ENCODE results near the gene PTCD2.
"Not testable (repeated sequence)": the region's sequence is repeated elsewhere in the genome, so short reads cannot be mapped to it uniquely, and the experiment has no call there.

Gene PTCD2

DNA sequence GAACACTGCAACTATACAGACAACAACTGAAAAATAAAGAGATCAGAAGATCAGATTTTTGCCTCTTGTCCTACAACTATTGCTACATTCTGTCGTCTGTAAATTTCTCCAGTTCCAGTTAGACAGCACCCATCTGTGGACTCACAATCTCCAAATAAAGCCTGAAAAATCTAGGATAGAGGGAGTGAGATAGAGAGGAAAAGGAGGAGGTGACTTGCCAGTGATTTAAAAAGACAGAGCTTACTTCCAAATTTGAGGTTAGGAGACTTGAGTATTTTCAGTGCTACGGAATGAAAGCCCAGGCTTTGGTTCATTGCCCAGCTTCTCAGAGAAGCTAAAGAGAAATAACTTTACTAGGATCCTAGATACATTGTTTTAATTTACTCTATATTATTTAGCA is 63.6 kb downstream of the PTCD2 start:
- no peak for DNase-seq

DNA sequence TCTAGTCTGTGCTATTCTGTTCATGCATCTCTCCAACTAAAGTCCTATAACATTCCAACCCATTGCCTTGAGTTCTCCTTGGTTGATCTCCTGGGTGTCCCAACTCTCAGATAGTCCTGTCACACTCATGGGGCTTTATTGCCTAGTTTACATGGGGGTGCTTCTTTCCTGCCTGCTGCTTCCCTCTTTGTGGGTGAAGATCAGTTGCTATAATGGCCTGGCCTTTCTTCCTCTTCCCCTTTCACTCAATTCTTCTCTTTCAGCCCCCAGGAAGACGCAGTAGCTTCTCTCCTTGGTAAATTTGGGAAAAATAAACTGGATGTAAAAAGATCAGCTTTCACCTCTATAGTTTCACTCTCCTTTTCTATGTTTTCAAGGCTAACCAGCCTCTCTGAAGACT is 66.5 kb downstream of the PTCD2 start:
- DNase-seq = no peak

GRCh38 chr5:72387985-72388384 is 67.8 kb downstream of the PTCD2 start:
- DNase-seq = no peak

DNA sequence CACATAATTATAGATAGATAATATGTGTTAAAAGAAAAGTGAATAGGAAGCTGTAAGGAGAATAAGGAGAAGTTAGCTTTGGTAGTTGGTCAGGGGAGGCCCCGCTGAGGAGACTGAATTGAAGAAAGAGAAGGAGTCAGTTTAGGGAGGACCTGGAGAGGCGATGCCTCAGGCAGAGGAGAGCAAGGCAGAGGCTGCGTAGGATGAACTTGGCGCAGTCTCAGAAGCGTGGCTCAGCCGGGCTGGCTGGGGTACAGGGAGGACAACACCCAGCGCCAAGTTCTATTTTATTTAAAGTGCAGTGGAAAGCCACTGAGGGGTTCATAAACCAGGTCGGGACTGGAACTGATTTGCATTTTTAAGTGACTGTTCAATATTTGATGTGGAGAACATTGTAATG is 68.5 kb downstream of the PTCD2 start:
- no peak for DNase-seq

GRCh38 chr5:72390836-72391235 is 70.7 kb downstream of the PTCD2 start:
- DNase-seq = no peak

- no peak for DNase-seq
Measured at GRCh38 chr5:72392326-72392733, 72.2 kb downstream of the PTCD2 start.

- DNase-seq = no peak
Measured at GRCh38 chr5:72393052-72393451, 72.9 kb downstream of the PTCD2 start.

DNA sequence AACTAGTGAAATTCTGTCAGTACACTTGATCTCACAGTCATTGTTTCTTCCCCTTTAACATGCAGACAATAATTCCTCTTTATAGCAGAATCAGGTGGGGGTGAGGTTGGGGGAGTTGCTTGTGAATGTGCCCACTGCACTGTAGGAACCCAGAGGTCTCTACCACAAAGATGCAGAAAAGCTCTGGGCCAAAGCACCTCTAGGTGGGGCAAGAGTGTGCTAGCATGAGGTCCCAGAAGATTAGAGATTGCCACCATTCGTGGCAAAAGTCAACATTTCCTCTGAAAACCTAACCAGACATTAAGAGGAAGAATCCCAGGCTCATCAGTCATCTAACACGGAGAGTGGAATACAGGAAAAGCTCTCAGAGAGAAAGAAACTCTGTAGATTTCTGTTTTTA is 74.5 kb downstream of the PTCD2 start:
- DNase-seq = peak; percentile 0

GRCh38 chr5:72397836-72398235 is 77.7 kb downstream of the PTCD2 start:
- no peak for DNase-seq

- no peak for DNase-seq
Measured at GRCh38 chr5:72400950-72401349, 80.8 kb downstream of the PTCD2 start.

- no peak for DNase-seq
Measured at GRCh38 chr5:72402381-72402890, 82.3 kb downstream of the PTCD2 start.

GRCh38 chr5:72402959-72403628 is 82.9 kb downstream of the PTCD2 start:
- DNase-seq = no peak

- not testable (repeated sequence) for DNase-seq
Measured at GRCh38 chr5:72404771-72405170, 84.6 kb downstream of the PTCD2 start.

GRCh38 chr5:72407078-72407477 is 86.9 kb downstream of the PTCD2 start:
- no peak for DNase-seq

GRCh38 chr5:72407541-72407940 is 87.4 kb downstream of the PTCD2 start:
- no peak for DNase-seq

GRCh38 chr5:72408127-72408526 is 88.0 kb downstream of the PTCD2 start:
- no peak for DNase-seq

DNA sequence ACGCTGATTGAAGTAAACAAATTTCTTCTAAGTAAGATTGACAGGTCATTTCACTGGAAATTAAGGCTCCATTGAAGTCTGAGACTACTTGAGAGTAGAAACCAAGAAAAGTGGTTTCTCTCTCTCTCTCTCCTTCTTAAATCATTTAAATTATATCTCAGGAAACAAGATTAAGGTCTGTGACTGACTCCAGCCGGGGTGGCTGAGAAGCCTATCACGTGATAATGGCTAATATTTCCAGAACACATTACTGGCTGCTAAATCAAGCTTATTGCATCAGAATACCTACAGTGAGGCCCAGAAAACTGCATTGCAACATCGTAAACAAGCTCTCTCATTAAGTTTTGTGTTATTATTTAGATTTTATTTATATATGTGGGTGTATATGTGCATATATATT is 88.4 kb downstream of the PTCD2 start:
- no peak for DNase-seq

- DNase-seq = no peak
Measured at GRCh38 chr5:72410688-72411295, 90.6 kb downstream of the PTCD2 start.

DNA sequence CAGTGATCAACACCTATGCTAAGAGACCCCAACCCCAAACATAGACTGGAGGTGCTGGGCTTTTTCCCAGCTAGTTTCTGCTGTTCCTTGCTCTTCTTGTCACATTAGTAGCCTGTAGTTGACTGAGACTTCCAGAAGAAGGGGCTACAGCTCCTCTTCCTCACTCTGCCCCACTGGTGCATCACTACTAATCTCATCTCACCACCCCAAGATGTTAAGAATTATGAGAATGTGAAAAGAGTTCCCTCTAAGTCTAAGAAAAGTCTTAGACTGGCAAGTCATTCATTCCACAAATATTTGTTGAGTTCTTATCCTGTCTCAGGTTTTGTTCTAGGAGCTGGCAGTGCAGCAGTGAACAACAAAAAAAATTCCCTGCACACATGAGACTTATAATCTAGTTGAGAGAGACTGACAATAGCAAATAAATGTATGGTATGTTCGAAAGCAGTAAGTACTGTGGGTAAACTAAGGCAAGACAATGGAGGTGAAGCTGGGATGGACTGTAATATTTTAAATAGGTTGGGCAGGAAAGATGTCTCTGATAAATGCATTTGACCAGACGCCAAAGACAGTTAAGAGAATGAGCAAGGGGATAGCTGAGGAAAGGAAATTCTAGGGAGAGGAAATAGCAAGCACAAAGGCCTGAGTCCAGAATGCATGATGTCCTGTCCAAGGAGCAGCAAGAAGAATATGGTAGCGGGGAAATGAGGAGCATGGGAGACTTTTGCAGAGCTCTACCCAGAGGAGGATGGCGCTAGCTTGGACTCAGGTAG is 92.3 kb downstream of the PTCD2 start:
- no peak for DNase-seq

DNA sequence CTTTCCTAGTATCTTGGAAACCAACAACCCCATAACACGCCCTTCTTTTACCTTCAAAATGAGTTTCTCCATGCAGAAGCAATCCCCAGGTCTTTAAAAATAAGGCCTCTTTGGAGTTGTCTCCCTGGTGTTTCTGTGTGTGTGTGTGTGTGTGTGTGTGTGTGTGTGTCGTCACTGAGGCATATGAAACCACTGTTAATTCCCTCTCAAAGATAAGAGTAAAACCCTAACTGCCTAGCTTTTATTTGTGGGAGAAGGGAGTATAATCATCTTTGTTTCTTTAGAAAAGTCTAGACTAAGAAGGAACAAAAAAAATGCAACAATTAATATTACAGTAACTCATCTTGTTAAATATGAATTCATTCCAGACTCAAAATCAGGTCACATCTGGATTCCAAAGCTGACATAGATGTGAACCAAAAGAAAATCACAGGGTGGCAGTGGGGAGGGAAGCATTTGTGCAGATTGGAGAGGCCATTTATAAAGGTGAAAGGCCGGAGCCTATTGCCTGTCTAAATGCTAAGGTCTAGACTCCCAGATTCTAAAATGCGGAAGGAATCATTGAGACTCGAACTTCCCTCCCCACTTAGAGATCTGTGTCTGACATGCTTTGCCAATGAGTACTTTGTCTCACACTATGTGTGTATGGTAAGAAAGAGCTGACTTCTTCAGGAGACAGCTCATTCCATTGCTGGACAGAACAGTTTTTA is 95.6 kb downstream of the PTCD2 start:
- no peak for DNase-seq

DNA sequence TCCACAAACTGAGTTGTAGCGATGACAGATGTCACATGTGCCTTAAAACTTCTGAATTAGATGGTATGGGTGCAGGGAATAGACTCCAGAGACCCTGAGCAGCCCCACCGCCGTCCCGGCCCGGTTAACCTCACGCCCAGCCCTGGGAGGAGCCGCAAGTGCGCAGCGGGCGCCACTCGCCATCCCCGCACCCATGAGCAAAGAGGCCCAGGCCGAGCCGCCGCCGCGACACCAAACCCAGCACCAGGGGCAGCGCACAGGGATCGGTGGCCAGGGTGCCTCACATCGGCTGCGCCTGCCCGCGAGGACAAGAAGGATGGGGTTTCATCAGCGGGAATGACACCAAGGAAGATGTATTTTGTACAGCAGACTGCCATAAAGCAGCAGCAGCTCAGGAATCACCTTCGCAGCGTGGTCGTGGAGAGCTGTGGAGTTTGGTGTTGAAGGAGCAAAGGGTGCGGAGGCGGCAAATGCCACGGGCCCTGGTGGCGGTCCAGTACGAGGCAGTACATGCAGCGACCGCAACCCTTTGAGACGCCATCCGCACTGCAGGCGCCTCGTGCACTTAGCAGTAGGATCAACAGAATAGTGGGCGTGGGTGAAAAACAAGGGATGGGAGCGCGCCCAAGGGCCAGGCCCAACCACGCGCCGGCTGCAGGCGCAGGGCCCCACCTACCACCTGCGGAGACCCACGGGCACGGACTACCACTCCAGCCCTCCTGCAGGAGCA is 97.3 kb downstream of the PTCD2 start:
- no peak for DNase-seq

Measured in NCI-H1092 treated with DMSO at 0.1 percent for 48 hours (cell line).